Measurements from ENCODE around the gene GM2A.

Gene GM2A

GRCh38 chr5:151318850-151319732 is 66.1 kb downstream of the GM2A start:
- Histone ChIP-seq H3K36me3 (ENCODE audit: control insufficient read depth, low read depth, low read length) (no peaks in the 10 kb centered on the region), H3K27ac (ENCODE audit: low read length) (no peak overlapping the region), H3K4me1 (ENCODE audit: control insufficient read depth, low read depth, low read length) (no peaks in the 10 kb centered on the region), H3K9me3 (ENCODE audit: control insufficient read depth, low read depth, low read length) (no peaks in the 10 kb centered on the region), H3K27me3 (ENCODE audit: control insufficient read depth, insufficient read depth, low read length) (no peaks in the 10 kb centered on the region), H3K4me3 (ENCODE audit: low read length) (no peak overlapping the region), H3K9ac (ENCODE audit: low read length) (no peak overlapping the region)

Data from iPS-18a (cell line).